Neural progenitor cell (in vitro differentiated cells): ENCODE measurements around the gene BHLHE40.

Source experiments
- EZH2 ChIP-seq: fragments of 200-600 bp; sonication (generic); IDR thresholded peaks from 2 replicates; pipeline ENCODE4 v1.6.1; 2017; ENCODE audit warnings: antibody characterized with exemption, mild to moderate bottlenecking, moderate library complexity
- EZH2phosphoT487 ChIP-seq: fragments of 200-600 bp; sonication (generic); IDR thresholded peaks from 2 replicates; pipeline ENCODE4 v1.6.1; 2017; ENCODE audit warnings: antibody characterized with exemption
- TF ChIP-seq, protein P1 (sequence below): fragments of 200-600 bp; sonication (generic); IDR thresholded peaks from 2 replicates; pipeline ENCODE4 v1.5.1; 2017; ENCODE audit warnings: antibody characterized with exemption, mild to moderate bottlenecking

DNA sequence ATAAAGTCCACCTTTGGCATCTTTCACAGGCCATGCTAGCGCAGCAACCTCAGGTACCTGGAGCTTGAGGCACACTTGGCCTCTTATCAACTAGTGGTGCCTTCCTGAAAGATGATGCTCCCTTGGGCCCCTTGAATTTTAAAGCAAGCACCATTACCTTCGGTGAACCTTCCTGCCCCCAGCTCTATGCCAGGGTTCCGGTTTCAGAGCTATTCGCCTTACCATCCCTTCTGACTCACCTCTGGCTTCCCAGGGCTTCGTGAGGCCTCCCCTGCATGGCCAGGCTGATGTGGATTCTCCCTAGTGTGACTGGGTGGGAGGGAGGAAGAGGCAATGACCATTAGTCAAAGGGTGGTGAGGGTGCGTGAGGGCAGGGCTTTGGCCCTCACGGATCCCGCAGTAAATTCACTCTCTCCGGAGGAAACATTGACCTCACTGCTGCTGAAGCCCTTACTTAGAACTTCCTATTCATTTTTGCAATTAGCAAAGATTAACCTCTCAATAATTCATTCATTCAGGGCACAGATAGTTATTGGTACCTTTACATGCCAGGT, 16.3 kb downstream of the BHLHE40 start:
- TF ChIP-seq, protein P1, sequence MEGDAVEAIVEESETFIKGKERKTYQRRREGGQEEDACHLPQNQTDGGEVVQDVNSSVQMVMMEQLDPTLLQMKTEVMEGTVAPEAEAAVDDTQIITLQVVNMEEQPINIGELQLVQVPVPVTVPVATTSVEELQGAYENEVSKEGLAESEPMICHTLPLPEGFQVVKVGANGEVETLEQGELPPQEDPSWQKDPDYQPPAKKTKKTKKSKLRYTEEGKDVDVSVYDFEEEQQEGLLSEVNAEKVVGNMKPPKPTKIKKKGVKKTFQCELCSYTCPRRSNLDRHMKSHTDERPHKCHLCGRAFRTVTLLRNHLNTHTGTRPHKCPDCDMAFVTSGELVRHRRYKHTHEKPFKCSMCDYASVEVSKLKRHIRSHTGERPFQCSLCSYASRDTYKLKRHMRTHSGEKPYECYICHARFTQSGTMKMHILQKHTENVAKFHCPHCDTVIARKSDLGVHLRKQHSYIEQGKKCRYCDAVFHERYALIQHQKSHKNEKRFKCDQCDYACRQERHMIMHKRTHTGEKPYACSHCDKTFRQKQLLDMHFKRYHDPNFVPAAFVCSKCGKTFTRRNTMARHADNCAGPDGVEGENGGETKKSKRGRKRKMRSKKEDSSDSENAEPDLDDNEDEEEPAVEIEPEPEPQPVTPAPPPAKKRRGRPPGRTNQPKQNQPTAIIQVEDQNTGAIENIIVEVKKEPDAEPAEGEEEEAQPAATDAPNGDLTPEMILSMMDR = no peak
- TF ChIP-seq EZH2 = no peak
- no peak for TF ChIP-seq EZH2phosphoT487
